ENCODE measurements around the gene OPCML. TPM values are rescaled to one million over a fixed set of nuclear protein-coding genes. Genes with fewer than 3 reads are reported as not detected.

OPCML gene
- polyA plus RNA-seq, 1 donor from 2014 or later, result 11.6 TPM

DNA sequence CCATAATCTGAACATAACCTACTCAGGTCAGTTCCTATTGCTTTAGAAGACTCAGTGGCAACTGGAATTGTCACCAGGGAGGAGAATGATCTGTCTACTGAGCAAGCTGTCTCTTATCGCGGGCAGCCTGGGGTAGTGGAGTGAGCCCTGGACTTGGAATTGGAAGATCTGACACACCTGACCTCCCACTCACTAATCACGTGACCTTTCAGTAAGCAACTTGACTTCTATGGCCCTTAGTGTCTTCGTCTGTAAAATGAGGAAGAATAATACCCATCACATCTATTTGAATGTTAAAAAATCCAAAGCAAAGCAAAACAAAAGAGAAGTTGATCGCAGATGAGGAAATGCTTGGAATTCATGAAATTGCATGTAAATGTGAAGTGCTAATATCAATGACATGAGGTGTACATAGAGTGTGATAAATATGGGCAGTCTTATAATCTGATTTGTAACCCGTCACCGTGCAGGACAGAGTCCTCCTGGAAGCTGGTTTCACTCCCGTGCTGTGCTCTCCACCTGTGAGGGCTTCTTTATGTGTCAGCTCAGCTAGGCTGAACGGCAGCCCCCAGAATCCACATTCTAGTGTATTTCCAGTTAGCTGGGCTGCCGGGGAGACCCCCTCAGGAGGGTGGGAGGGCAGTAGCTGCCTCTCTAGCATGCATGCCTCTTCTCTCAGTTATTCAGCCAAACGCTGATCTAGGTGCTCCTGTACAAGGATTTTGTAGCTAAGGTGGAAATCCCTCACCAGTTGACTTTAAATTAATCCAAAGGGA lies 482.9 kb downstream of the OPCML start:
- Histone ChIP-seq H3F3A (ENCODE audit: insufficient read depth, low read length, poor library complexity, severe bottlenecking) (no peaks in the 10 kb centered on the region), H3K79me2 (replicated peaks; ENCODE audit: insufficient read depth, low read length) (no peaks in the 10 kb centered on the region), H3K9me2 (ENCODE audit: insufficient read depth, low read length) (no peaks in the 10 kb centered on the region), H3K27ac (ENCODE audit: low read length) (no peak overlapping the region), H3K9me3 (ENCODE audit: low read length) (no peaks in the 10 kb centered on the region), H3K36me3 (ENCODE audit: insufficient read depth, low read length) (no peaks in the 10 kb centered on the region), H3K27me3 (ENCODE audit: insufficient read depth, low read depth, low read length) (no peaks in the 10 kb centered on the region), H3K4me3 (ENCODE audit: low read length) (no peak overlapping the region), H2AFZ (ENCODE audit: low read depth, low read length) (no peak overlapping the region), H4K20me1 (ENCODE audit: insufficient read depth) (no peaks in the 10 kb centered on the region), H3K9ac (ENCODE audit: low read length) (no peak overlapping the region), H3K4me2 (ENCODE audit: low read length) (no peak overlapping the region)
- TF ChIP-seq SMC3 (conservative IDR thresholded peaks at IDR 0.05; ENCODE audit: poor library complexity), result no peak
- TF ChIP-seq EP300 (conservative IDR thresholded peaks at IDR 0.05; ENCODE audit: poor library complexity, severe bottlenecking), result no peak
- no peak for TF ChIP-seq MXI1 (conservative IDR thresholded peaks at IDR 0.05; ENCODE audit: poor library complexity, severe bottlenecking)
- TF ChIP-seq, protein P1, sequence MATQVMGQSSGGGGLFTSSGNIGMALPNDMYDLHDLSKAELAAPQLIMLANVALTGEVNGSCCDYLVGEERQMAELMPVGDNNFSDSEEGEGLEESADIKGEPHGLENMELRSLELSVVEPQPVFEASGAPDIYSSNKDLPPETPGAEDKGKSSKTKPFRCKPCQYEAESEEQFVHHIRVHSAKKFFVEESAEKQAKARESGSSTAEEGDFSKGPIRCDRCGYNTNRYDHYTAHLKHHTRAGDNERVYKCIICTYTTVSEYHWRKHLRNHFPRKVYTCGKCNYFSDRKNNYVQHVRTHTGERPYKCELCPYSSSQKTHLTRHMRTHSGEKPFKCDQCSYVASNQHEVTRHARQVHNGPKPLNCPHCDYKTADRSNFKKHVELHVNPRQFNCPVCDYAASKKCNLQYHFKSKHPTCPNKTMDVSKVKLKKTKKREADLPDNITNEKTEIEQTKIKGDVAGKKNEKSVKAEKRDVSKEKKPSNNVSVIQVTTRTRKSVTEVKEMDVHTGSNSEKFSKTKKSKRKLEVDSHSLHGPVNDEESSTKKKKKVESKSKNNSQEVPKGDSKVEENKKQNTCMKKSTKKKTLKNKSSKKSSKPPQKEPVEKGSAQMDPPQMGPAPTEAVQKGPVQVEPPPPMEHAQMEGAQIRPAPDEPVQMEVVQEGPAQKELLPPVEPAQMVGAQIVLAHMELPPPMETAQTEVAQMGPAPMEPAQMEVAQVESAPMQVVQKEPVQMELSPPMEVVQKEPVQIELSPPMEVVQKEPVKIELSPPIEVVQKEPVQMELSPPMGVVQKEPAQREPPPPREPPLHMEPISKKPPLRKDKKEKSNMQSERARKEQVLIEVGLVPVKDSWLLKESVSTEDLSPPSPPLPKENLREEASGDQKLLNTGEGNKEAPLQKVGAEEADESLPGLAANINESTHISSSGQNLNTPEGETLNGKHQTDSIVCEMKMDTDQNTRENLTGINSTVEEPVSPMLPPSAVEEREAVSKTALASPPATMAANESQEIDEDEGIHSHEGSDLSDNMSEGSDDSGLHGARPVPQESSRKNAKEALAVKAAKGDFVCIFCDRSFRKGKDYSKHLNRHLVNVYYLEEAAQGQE (IDR thresholded peaks at IDR 0.05; ENCODE audit: borderline replicate concordance), result no peak

GRCh38 chr11:133048270-133048669 lies 484.0 kb downstream of the OPCML start:
- no peaks in the 10 kb centered on the region for H3K9me3 ChIP-seq (ENCODE audit: low read length)
- H3K27ac ChIP-seq (ENCODE audit: low read length), result no peak overlapping the region
- no peaks in the 10 kb centered on the region for H3K36me3 ChIP-seq (ENCODE audit: insufficient read depth, low read length)
- no peaks in the 10 kb centered on the region for H3K79me2 ChIP-seq (replicated peaks; ENCODE audit: insufficient read depth, low read length)
- no peaks in the 10 kb centered on the region for H3K27me3 ChIP-seq (ENCODE audit: insufficient read depth, low read depth, low read length)
- H3F3A ChIP-seq (ENCODE audit: insufficient read depth, low read length, poor library complexity, severe bottlenecking), result no peaks in the 10 kb centered on the region
- H3K9ac ChIP-seq (ENCODE audit: low read length), result no peak overlapping the region
- H2AFZ ChIP-seq (ENCODE audit: low read depth, low read length), result no peak overlapping the region
- no peaks in the 10 kb centered on the region for H4K20me1 ChIP-seq (ENCODE audit: insufficient read depth)
- no peak overlapping the region for H3K4me2 ChIP-seq (ENCODE audit: low read length)
- TF ChIP-seq TAF1 (IDR thresholded peaks at IDR 0.05; ENCODE audit: low read depth), result no peak
- TF ChIP-seq, protein P1 (IDR thresholded peaks at IDR 0.05; ENCODE audit: borderline replicate concordance), result no peak
- no peak for TF ChIP-seq CTCF (IDR thresholded peaks at IDR 0.05; ENCODE audit: poor library complexity, severe bottlenecking)
- TF ChIP-seq MXI1 (conservative IDR thresholded peaks at IDR 0.05; ENCODE audit: poor library complexity, severe bottlenecking), result no peak
- TF ChIP-seq EP300 (conservative IDR thresholded peaks at IDR 0.05; ENCODE audit: poor library complexity, severe bottlenecking), result no peak
- TF ChIP-seq POLR2AphosphoS5 (IDR thresholded peaks at IDR 0.05), result no peak
- no peak for TF ChIP-seq SMC3 (conservative IDR thresholded peaks at IDR 0.05; ENCODE audit: poor library complexity)
- TF ChIP-seq EZH2 (IDR thresholded peaks at IDR 0.05; ENCODE audit: borderline replicate concordance, insufficient read depth, low read length, poor library complexity, severe bottlenecking), result no peak
- TF ChIP-seq RAD21 (conservative IDR thresholded peaks at IDR 0.05), result no peak
- H3K9me2 ChIP-seq (ENCODE audit: insufficient read depth, low read length), result no peaks in the 10 kb centered on the region
- no peak overlapping the region for H3K4me3 ChIP-seq (ENCODE audit: low read length)
